GM20000 (cell line): ENCODE measurements around the gene RNF166.

Experiments
- DNase-seq: peaks from one replicate; pipeline ENCODE4 v3.0.0; 2012; ENCODE audit warnings: low spot score
- CTCF ChIP-seq: IDR thresholded peaks from 2 replicates; pipeline ENCODE4 v1.5.1; 2012; ENCODE audit warnings: mild to moderate bottlenecking, control low read depth; ENCODE audit errors: extremely low read depth, missing control alignments

RNF166 gene

GRCh38 chr16:88743693-88744576 lies 37.7 kb upstream of the RNF166 start:
- TF ChIP-seq CTCF, result peak; percentile 50
- peak; percentile 85 for DNase-seq

- TF ChIP-seq CTCF, result no peak
- no peak for DNase-seq
These were observed 36.8 kb upstream of the RNF166 start for GRCh38 chr16:88742896-88743605.

DNA sequence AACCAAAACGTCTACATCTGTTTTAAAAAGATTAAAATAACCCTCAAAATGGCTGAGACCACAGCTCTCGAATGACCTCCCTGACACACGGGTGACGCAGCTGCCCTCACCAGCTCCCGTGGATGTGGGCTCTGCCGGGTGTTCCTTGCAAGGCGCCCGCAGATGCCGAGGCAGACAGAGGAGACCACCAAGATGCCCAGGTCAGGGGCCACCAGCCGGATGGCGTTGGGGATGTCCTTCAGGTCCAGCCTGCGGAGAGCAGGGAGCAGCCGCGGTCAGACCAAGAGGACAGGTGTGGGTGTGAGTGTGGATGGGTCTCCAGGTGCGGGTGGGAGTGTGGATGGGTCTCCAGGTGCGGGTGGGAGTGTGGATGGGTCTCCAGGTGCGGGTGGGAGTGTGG lies 35.2 kb upstream of the RNF166 start:
- no peak for DNase-seq
- no peak for TF ChIP-seq CTCF

- TF ChIP-seq CTCF, result no peak
- DNase-seq, result no peak
These were observed 34.5 kb upstream of the RNF166 start for GRCh38 chr16:88740727-88741055.

DNA sequence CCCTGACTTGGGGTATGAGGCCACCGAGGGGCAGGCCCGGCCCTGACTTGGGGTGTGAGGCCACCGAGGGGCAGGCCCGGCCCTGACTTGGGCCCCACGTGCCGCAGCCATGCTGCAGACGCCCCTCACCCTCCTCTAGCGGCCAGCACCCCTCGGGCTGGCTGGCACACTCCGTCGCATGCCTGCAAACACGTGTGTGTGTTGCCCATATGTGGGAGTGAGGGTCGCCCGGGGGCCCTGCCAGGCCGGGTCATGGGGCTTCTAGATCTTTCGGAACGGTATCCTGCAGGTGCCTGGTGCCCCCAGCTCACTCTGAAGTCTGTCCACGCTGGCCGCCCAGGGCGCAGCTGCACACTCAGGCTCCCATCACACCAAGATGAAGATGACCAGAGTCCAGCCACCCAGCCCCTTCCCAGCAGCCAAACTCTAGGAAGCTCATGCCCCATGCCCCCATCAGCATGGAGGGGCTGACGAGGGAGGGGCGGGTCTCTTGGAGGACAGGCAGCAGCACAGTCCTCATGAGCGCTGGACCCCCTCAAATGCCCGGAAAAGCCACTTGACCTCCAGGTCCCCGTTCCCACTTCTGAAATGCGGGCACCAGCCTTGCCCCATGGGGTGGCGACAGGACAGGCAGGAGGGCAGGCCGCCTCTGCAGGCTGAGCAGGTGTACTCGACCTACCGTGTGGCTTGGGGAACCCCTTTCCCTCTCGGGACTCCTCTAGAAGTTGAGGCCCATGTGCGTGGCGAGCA lies 33.9 kb upstream of the RNF166 start:
- DNase-seq, result no peak
- no peak for TF ChIP-seq CTCF

DNA sequence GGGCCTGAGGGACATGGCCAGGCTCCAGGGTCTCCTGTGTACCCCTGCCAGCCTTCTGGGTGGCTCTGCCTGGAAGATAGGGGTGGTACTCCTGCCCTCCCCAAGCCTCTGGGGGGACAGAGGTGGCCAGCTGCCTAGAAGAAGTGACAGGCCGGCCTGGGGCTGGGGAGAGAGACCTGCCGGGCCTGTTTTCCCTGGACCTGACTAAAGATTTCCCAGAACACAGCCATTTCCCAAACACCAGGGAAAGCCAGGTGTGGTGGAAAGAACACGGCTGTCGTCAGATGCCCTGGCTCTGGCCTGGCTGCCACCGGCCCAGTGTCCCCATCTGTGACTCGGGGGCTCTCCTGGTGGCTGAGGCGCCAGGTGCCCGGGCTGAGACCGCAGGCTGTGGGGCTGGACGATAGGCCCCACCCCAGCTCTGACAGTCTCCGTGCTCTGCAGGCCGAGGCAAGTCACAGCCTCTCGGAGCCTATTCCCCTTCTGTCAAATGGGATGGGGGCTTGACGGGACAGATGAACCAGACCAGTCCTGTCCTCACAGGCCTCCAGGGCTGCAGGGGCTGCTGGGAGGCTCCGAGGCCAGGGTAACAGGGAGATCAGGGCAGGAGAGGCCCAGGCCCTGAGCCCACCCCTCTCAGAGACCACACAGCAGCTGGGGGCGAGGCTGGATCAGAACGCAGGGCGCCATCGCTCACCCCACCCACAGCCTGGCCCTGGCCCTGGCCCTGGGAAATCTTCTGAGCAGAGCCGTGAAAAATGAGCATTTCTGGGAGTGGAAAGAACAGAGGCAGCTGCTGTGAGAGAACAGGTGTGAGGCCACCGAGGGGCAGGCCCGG lies 33.1 kb upstream of the RNF166 start:
- TF ChIP-seq CTCF, result no peak
- DNase-seq, result no peak
